Measurements from ENCODE around the gene CEP170B.
"Not testable (repeated sequence)": the region's sequence is repeated elsewhere in the genome, so short reads cannot be mapped to it uniquely, and the experiment has no call there.

GRCh38 chr14:104944436-104945205 is 79.6 kb downstream of the CEP170B start:
- not testable (repeated sequence) for TF ChIP-seq EZH2 (IDR thresholded peaks at IDR 0.05; ENCODE audit: insufficient read depth, low read length); CTCF (IDR thresholded peaks at IDR 0.05; ENCODE audit: insufficient read depth, low read depth, low read length)

Measured in astrocyte (in vitro differentiated cells and primary cell).